H9 (cell line): ENCODE data around the gene JMJD8. TPM values are rescaled to one million over a fixed set of nuclear protein-coding genes. Genes with fewer than 3 reads are reported as not detected.
A peak's percentile ranks its signal among the peaks of the same experiment; 100 is the strongest.

Experiments
- DNase-seq: peaks from one replicate; pipeline ENCODE4 v3.0.0-alpha.2; 2017
- H2AFZ ChIP-seq: one replicate; pipeline ENCODE4 v1.6.1; 2013; ENCODE audit warnings: mild to moderate bottlenecking, low read length, control low read depth, moderate library complexity
- H2AK5ac ChIP-seq: 2 replicates; pipeline ENCODE4 v1.6.1; 2013; ENCODE audit warnings: low read length, control low read depth, mixed read lengths; ENCODE audit not compliant: insufficient read length
- H2BK120ac ChIP-seq: one replicate; pipeline ENCODE4 v1.6.1; 2013; ENCODE audit warnings: low read depth, mild to moderate bottlenecking, low read length, control low read depth, inconsistent platforms; ENCODE audit not compliant: poor library complexity, severe bottlenecking
- H2BK12ac ChIP-seq: 2 replicates; pipeline ENCODE4 v1.6.1; 2013; ENCODE audit warnings: low read length, control low read depth, mixed read lengths, low read depth; ENCODE audit not compliant: insufficient read length
- H2BK15ac ChIP-seq: 2 replicates; pipeline ENCODE4 v1.6.1; 2013; ENCODE audit warnings: low read depth, low read length, control low read depth
- H2BK20ac ChIP-seq: one replicate; pipeline ENCODE4 v1.6.1; 2013; ENCODE audit warnings: low read depth, mild to moderate bottlenecking, low read length, control low read depth, inconsistent platforms; ENCODE audit not compliant: poor library complexity, severe bottlenecking
- H2BK5ac ChIP-seq: 2 replicates; pipeline ENCODE4 v1.6.1; 2013; ENCODE audit warnings: low read length, control low read depth, mixed read lengths; ENCODE audit not compliant: insufficient read length
- H3K14ac ChIP-seq: 2 replicates; pipeline ENCODE4 v1.6.1; 2013; ENCODE audit warnings: low read length, control low read depth; ENCODE audit not compliant: insufficient read depth
- H3K18ac ChIP-seq: 2 replicates; pipeline ENCODE4 v1.6.1; 2013; ENCODE audit warnings: low read depth, mild to moderate bottlenecking, mixed read lengths, low read length, control low read depth; ENCODE audit not compliant: insufficient read length
- H3K23ac ChIP-seq: 2 replicates; pipeline ENCODE4 v1.6.1; 2013; ENCODE audit warnings: low read length, control low read depth, mixed read lengths, low read depth; ENCODE audit not compliant: insufficient read length
- H3K23me2 ChIP-seq: 2 replicates; pipeline ENCODE4 v1.6.1; 2013; ENCODE audit warnings: low read depth, mild to moderate bottlenecking, mixed read lengths, low read length, control low read depth; ENCODE audit not compliant: insufficient read length, poor library complexity, severe bottlenecking
- H3K27ac ChIP-seq: 2 replicates; pipeline ENCODE4 v1.5.1; 2013; ENCODE audit warnings: low read length, control low read depth, mixed read lengths, low read depth; ENCODE audit not compliant: insufficient read length
- H3K27me3 ChIP-seq: 2 replicates; pipeline ENCODE4 v1.6.1; 2013; ENCODE audit warnings: low read length, control low read depth, inconsistent platforms; ENCODE audit not compliant: insufficient read depth
- H3K4ac ChIP-seq: 2 replicates; pipeline ENCODE4 v1.6.1; 2013; ENCODE audit warnings: low read depth, mild to moderate bottlenecking, control low read depth, inconsistent platforms, low read length, moderate library complexity
- H3K4me1 ChIP-seq: 2 replicates; pipeline ENCODE4 v1.6.1; 2013; ENCODE audit warnings: low read length, control low read depth, inconsistent platforms; ENCODE audit not compliant: insufficient read depth
- H3K4me2 ChIP-seq: 2 replicates; pipeline ENCODE4 v1.6.1; 2013; ENCODE audit warnings: low read length, control low read depth, mixed read lengths; ENCODE audit not compliant: insufficient read length, insufficient read depth
- H3K56ac ChIP-seq: 2 replicates; pipeline ENCODE4 v1.6.1; 2013; ENCODE audit warnings: low read depth, mild to moderate bottlenecking, mixed read lengths, low read length, control low read depth; ENCODE audit not compliant: insufficient read length
- H3K79me1 ChIP-seq: 2 replicates; pipeline ENCODE4 v1.6.1; 2013; ENCODE audit warnings: low read depth, mild to moderate bottlenecking, moderate library complexity, low read length, control low read depth, inconsistent platforms; ENCODE audit not compliant: insufficient read depth, poor library complexity, severe bottlenecking
- H3K79me2 ChIP-seq: 2 replicates; pipeline ENCODE4 v1.6.1; 2013; ENCODE audit warnings: low read length, control low read depth, inconsistent platforms; ENCODE audit not compliant: insufficient read depth
- H3K9ac ChIP-seq: 2 replicates; pipeline ENCODE4 v1.6.1; 2013; ENCODE audit warnings: low read length, control low read depth, mixed read lengths; ENCODE audit not compliant: insufficient read length; ENCODE audit errors: extremely low read depth
- H3K9me3 ChIP-seq: one replicate; pipeline ENCODE4 v1.6.1; 2013; ENCODE audit warnings: low read depth, low read length, inconsistent platforms; ENCODE audit not compliant: control insufficient read depth
- H3T11ph ChIP-seq: one replicate; pipeline ENCODE4 v1.6.1; 2013; ENCODE audit warnings: mild to moderate bottlenecking, low read length, control low read depth, inconsistent platforms
- H4K20me1 ChIP-seq: one replicate; pipeline ENCODE4 v1.6.1; 2013; ENCODE audit not compliant: control insufficient read depth, insufficient read length, insufficient read depth
- H4K5ac ChIP-seq: 2 replicates; pipeline ENCODE4 v1.6.1; 2013; ENCODE audit warnings: low read depth, mild to moderate bottlenecking, mixed read lengths, low read length, control low read depth; ENCODE audit not compliant: insufficient read length
- H4K8ac ChIP-seq: replicated peaks from 2 replicates; pipeline ENCODE4 v1.6.1; 2013; ENCODE audit warnings: low read length, control low read depth, mixed read lengths, low read depth; ENCODE audit not compliant: insufficient read length
- H4K91ac ChIP-seq: 2 replicates; pipeline ENCODE4 v1.6.1; 2013; ENCODE audit warnings: low read depth, mild to moderate bottlenecking, moderate library complexity, mixed read lengths, low read length, control low read depth; ENCODE audit not compliant: insufficient read length
- H3K27ac Mint-ChIP-seq, 3 experiments: 2 replicates in 2 of 3; 3 replicates in 1 of 3; pipeline ENCODE4 v1.8.0; 2020 to 2021; ENCODE audit warnings: mixed read lengths in 3 of 3, mild to moderate bottlenecking in 1 of 3, moderate library complexity in 1 of 3
- H3K27me3 Mint-ChIP-seq: 2 replicates; pipeline ENCODE4 v1.8.0; 2021; ENCODE audit warnings: low read depth, mild to moderate bottlenecking, moderate library complexity, mixed read lengths
- H3K36me3 Mint-ChIP-seq, 3 experiments: 2 replicates in 2 of 3; 3 replicates in 1 of 3; pipeline ENCODE4 v1.8.0; 2020 to 2021; ENCODE audit warnings: low read depth in 3 of 3, mixed read lengths in 3 of 3; ENCODE audit not compliant: insufficient read depth in 1 of 3
- H3K4me1 Mint-ChIP-seq, 2 experiments: 2 replicates each; pipeline ENCODE4 v1.8.0; 2020; ENCODE audit warnings: mixed read lengths in 2 of 2
- H3K4me3 Mint-ChIP-seq, 2 experiments: 2 replicates in 1 of 2; 3 replicates in 1 of 2; pipeline ENCODE4 v1.8.0; 2020 to 2021; ENCODE audit warnings: mild to moderate bottlenecking in 2 of 2, mixed read lengths in 2 of 2, moderate library complexity in 1 of 2
- H3K9me3 Mint-ChIP-seq, 2 experiments: 2 replicates in 1 of 2; 3 replicates in 1 of 2; pipeline ENCODE4 v1.8.0; 2020; ENCODE audit warnings: mild to moderate bottlenecking in 2 of 2, mixed read lengths in 2 of 2, moderate library complexity in 1 of 2
- CTCF ChIP-seq: fragments of 200-600 bp; sonication (generic); conservative IDR thresholded peaks from 3 replicates; pipeline ENCODE4 v1.8.0; 2021; ENCODE audit warnings: antibody characterized with exemption, mild to moderate bottlenecking
- WGBS: extraction: QIAGEN DNeasy Blood & Tissue Kit; methylation state at CpG from one replicate; pipeline ENCODE4 v1.1.7; 2013; ENCODE audit warnings: missing lambda C conversion rate, low lambda C conversion rate, mixed read lengths; ENCODE audit not compliant: insufficient read length; ENCODE audit errors: extremely low coverage; 5-methylcytosine and 5-hydroxymethylcytosine counted together
- total RNA-seq: library from RNA; stranded (reverse); gene quantifications from 2 replicates; pipeline ENCODE4 v1.2.1, GENCODE V29; 2021

JMJD8 gene
- total RNA-seq, 1 experiment from 2014 or later = 52.7 TPM

GRCh38 chr16:733382-734207 is 49.5 kb upstream of the JMJD8 start:
- peaks cover under 1% of the 10 kb centered on the region for H3K23me2 ChIP-seq

More at GRCh38 chr16:733382-734207, 49.5 kb upstream of the JMJD8 start:
- H3K4ac ChIP-seq = no peak overlapping the region
- H4K20me1 ChIP-seq = no peaks in the 10 kb centered on the region
- no peaks in the 10 kb centered on the region for H3K9me3 ChIP-seq
- Mint-ChIP-seq H3K4me3 (no peak overlapping the region), H3K36me3 (peaks cover 5 to 36% (median 24%) of the 10 kb centered on the region in 3 experiments; a peak in 6 of 7 replicates), H3K4me1 (peaks cover 4 to 9% of the 10 kb centered on the region in 2 experiments), H3K9me3 (no peaks in the 10 kb centered on the region), H3K27ac (no peak overlapping the region), H3K27me3 (no peaks in the 10 kb centered on the region)
- H3K79me1 ChIP-seq = no peaks in the 10 kb centered on the region
- no peaks in the 10 kb centered on the region for H3K79me2 ChIP-seq
- H2BK15ac ChIP-seq = no peak overlapping the region
- H2BK20ac ChIP-seq = no peak overlapping the region
- H3K56ac ChIP-seq = no peak overlapping the region
- no CpG with 5 or more reads among the region's 34 CpGs for WGBS
- no peak overlapping the region for H4K91ac ChIP-seq
- H3K27me3 ChIP-seq = no peaks in the 10 kb centered on the region
- H3K14ac ChIP-seq = no peak overlapping the region
- H2BK120ac ChIP-seq = no peak overlapping the region
- H3K4me1 ChIP-seq = no peaks in the 10 kb centered on the region
- no peak overlapping the region for H2AFZ ChIP-seq
- H2AK5ac ChIP-seq = no peak overlapping the region
- no peak overlapping the region for H3K18ac ChIP-seq
- no peak overlapping the region for H3K9ac ChIP-seq
- H3K27ac ChIP-seq = no peak overlapping the region
- H3T11ph ChIP-seq = no peak overlapping the region
- no peak overlapping the region for H2BK5ac ChIP-seq
- no peak overlapping the region for H4K5ac ChIP-seq
- no peak overlapping the region for H2BK12ac ChIP-seq
- no peak overlapping the region for H3K4me2 ChIP-seq
- H4K8ac ChIP-seq = no peak overlapping the region
- no peak overlapping the region for H3K23ac ChIP-seq
- peak; percentile 49; the same call in 2 of the 3 replicates for TF ChIP-seq CTCF
- no peak for DNase-seq
